Mucosa of descending colon (tissue), 3 donors: ENCODE measurements around the gene TARBP1. TPM values are rescaled to one million over a fixed set of nuclear protein-coding genes. Genes with fewer than 3 reads are reported as not detected.

Source experiments
- ATAC-seq: fragments of 200-7000 bp; cut with Tn5 transposase; one replicate; pipeline ENCODE4 v1.9.1; 2020; ENCODE audit warnings: mild to moderate bottlenecking, moderate library complexity
- DNase-seq, 3 donors: peaks; one replicate each; pipeline ENCODE4 v3.0.0-alpha.2; 2020
- H3K36me3 ChIP-seq: fragments of 200-600 bp; one replicate; pipeline ENCODE4 v1.8.0; 2021; ENCODE audit warnings: low read depth, mild to moderate bottlenecking
- H3K4me1 ChIP-seq: fragments of 200-600 bp; one replicate; pipeline ENCODE4 v1.8.0; 2021; ENCODE audit warnings: low read depth, mild to moderate bottlenecking
- H3K4me3 ChIP-seq: fragments of 200-600 bp; one replicate; pipeline ENCODE4 v1.8.0; 2021; ENCODE audit warnings: mild to moderate bottlenecking
- H3K9me3 ChIP-seq: fragments of 200-600 bp; one replicate; pipeline ENCODE4 v1.8.0; 2021; ENCODE audit warnings: mild to moderate bottlenecking
- intact Hi-C, 2 donors: fragments of 100-400 bp; cut with DNase I in 1 of 2; cut with micrococcal nuclease in 1 of 2; formaldehyde crosslinking; loops; one replicate each; pipeline versions ENCODE4 v1.11.0 to v1.11.1; 2022; cut with DNase I, micrococcal nuclease
- long read RNA-seq, 2 donors: library from polyadenylated mRNA; unstranded; transcript quantifications; one replicate each; pipeline ENCODE4 v2.0.0, GENCODE V29; 2019 to 2021
- total RNA-seq, 3 donors: library from RNA; stranded (reverse); fragmentation: NEBNext Ultra II Directional in 2 of 3; extraction: Animal tissue kit (Norgen Biotek cat#: 25700) in 2 of 3; gene quantifications; one replicate each; pipeline versions ENCODE4 v1.2.1 to v1.2.4, GENCODE V29; 2021 to 2023
- TF ChIP-seq, protein P1 (sequence below): fragments of 200-600 bp; IDR thresholded peaks from one replicate; pipeline ENCODE4 v1.8.0; 2022; ENCODE audit warnings: antibody characterized with exemption, mild to moderate bottlenecking
- donor health status: DM: no; HTN: no; CAD: no; lungs with moderate emphysema.
- donor health status: DM: no; HTN: no; CAD: no.
- donor health status: DM: no; HTN: yes; CAD: no.

Gene TARBP1
- 10 to 100 TPM; 16.2 to 29.5 (median 23.5) TPM for total RNA-seq
- long read RNA-seq, donor 1, partial matches to known transcripts: 2 of 5 reads
- long read RNA-seq, donor 1, other reads (novel, unspliced or antisense): 3 of 5 reads
- long read RNA-seq, donor 2, partial matches to known transcripts: 0 of 2 reads
- long read RNA-seq, donor 2, other reads (novel, unspliced or antisense): 1 of 2 reads

DNA sequence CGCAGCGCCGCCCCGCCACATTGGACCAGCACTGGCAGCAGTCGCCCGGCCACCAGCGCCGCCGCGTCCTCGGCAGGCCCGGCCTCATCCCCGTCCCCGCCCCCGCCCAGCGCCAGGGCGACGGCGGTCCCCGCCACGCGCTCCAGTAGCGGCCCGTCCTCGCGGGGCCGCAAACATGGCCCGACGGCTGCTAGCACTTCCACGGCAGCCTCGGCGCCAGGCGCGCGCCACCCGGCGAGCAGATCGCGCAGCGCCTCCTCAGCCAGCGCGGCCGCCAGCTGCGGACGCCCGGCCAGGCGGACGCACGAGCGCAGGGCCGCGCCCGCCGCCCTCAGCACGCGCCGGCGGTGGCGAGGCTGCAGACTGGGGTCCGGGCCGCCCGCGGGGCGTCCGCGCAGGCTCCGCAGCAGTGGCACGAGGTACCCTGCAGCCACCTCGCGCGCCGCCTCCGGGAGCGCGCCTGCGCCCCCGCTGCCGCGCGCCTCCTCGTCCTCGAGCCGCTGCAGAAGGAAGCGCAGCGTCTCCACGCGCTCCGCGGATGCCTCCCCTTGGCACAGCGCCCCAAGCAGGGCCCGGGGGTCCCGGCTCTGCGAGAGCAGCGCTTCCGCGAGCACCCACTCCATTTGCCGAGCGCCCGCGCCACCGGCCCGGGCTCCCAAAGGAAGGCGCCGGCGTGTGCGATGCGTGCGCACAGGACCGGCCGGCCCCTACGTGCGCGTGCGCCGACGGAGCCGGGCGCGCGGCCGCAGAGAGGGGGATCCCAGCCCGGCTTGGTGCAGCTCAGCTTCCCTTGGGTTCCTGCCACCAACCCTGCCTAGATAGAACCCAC is at the start of gene TARBP1:
Gene TARBP1 (minus strand): TSS at position 699 of the 829 bp plus-strand sequence. CDS start 76 bp downstream, at position 623.
- no peaks in the 10 kb centered on the region for H3K9me3 ChIP-seq
- intact Hi-C loops: no loop called here
- H3K4me1 ChIP-seq: no peaks in the 10 kb centered on the region
- no peaks in the 10 kb centered on the region for H3K36me3 ChIP-seq
- H3K4me3 ChIP-seq: peak within 1 kb of the TSS; percentile 50
- TF ChIP-seq, protein P1, sequence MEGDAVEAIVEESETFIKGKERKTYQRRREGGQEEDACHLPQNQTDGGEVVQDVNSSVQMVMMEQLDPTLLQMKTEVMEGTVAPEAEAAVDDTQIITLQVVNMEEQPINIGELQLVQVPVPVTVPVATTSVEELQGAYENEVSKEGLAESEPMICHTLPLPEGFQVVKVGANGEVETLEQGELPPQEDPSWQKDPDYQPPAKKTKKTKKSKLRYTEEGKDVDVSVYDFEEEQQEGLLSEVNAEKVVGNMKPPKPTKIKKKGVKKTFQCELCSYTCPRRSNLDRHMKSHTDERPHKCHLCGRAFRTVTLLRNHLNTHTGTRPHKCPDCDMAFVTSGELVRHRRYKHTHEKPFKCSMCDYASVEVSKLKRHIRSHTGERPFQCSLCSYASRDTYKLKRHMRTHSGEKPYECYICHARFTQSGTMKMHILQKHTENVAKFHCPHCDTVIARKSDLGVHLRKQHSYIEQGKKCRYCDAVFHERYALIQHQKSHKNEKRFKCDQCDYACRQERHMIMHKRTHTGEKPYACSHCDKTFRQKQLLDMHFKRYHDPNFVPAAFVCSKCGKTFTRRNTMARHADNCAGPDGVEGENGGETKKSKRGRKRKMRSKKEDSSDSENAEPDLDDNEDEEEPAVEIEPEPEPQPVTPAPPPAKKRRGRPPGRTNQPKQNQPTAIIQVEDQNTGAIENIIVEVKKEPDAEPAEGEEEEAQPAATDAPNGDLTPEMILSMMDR: peak; percentile 7
- ATAC-seq (peak; percentile 86), DNase-seq (peak; percentile 78 to 85 (median 82))

DNA sequence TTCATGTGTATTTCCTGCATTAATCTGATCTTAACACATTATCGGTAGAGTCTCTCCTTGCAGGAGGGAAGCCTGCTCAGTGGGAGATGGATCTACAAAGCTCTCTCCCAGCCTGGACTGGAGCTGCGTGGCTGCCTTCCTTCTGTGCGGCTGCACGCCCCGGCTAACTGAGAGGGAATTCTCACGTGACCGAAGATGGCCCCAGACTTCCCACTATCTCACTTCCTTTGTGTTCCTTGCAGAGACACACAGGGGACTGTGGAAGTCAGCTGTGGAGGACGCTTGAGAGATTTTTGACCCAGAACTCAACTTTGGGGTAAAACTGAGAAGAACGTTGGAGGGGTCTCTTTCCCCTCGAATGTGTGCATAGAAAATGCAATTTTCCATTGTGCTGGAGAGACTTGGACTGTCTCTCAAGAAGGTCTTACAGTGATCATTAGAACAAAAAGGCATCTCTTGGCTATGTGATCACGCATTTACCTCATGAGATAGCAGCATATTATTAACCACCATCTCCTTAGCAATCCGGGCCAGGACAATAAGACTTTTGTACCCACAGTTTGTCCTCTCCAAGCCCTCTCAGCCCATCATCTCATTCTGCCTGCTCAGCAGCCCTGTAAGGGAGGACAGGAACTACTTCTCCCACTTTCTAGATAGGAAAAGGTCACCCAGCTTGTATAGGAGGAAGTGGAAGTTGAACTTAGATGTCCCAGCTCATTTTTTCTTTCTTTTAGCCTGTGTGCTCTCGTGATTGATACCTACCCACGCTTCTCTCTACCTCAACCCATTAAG is 49.3 kb upstream of the TARBP1 start:
- TF ChIP-seq, protein P1: no peak
- H3K4me1 ChIP-seq: peaks cover 19% of the 10 kb centered on the region
- no peak overlapping the region for H3K4me3 ChIP-seq
- ATAC-seq (no peak), DNase-seq (no peak)
- intact Hi-C loops: no loop called here
- no peaks in the 10 kb centered on the region for H3K9me3 ChIP-seq
- no peaks in the 10 kb centered on the region for H3K36me3 ChIP-seq

DNA sequence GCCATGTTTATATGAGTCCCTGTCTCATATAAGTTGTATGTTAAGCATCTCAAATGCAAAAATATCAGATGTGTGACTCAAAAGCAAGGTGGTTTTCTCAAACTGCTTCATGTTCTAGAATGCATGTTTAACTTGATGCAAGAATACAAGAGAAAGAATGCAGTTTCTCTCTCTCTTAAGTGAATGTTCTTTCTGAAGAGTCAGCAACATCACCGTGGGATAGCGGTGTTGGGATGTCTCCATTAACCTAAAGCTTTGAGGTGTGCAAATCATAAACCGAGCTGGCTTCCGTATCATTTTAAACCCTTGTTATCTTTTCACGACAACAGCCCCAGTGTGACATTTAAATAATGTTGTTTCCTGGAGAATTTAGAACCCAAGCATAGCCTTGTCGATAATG is 48.4 kb upstream of the TARBP1 start:
- H3K36me3 ChIP-seq: no peaks in the 10 kb centered on the region
- peaks cover 16% of the 10 kb centered on the region for H3K4me1 ChIP-seq
- no peaks in the 10 kb centered on the region for H3K9me3 ChIP-seq
- H3K4me3 ChIP-seq: no peak overlapping the region
- TF ChIP-seq, protein P1: no peak
- intact Hi-C loops: no loop called here
- DNase-seq (no peak), ATAC-seq (no peak)

DNA sequence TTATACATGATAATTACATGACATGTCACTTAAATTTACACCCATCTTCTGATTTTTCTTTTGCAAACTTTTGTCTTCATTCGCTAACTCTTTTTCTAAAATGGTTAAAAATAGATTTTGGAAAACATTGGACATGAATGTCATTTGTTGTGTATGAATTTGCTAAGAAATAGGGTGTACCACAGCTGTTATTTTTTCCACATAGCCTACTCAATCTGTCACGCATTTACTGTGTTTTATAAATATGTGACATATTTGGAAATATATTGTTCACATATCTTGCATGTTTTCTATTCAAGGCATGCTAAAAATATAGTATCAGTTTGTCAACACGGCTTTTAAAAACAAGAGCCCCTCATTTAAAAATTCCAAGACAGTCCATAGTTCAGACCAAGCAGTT is 47.9 kb upstream of the TARBP1 start:
- no peaks in the 10 kb centered on the region for H3K36me3 ChIP-seq
- intact Hi-C loops: no loop called here
- peaks cover 14% of the 10 kb centered on the region for H3K4me1 ChIP-seq
- DNase-seq (no peak), ATAC-seq (no peak)
- no peaks in the 10 kb centered on the region for H3K9me3 ChIP-seq
- no peak overlapping the region for H3K4me3 ChIP-seq
- TF ChIP-seq, protein P1: no peak

GRCh38 chr1:234525099-234525799 is 46.3 kb upstream of the TARBP1 start:
- Histone ChIP-seq H3K36me3 (no peaks in the 10 kb centered on the region), H3K4me3 (no peak overlapping the region), H3K4me1 (peaks cover 10% of the 10 kb centered on the region), H3K9me3 (no peaks in the 10 kb centered on the region)
- intact Hi-C loops: no loop called here
- TF ChIP-seq, protein P1: no peak
- DNase-seq (no peak), ATAC-seq (no peak)
